Erythroblast (primary cell): ENCODE results near the gene SLC24A3.

ENCODE experiments used
- GATA1 ChIP-seq: IDR thresholded peaks from 2 replicates; pipeline ENCODE4 v1.6.1; 2011; ENCODE audit warnings: low read depth, mild to moderate bottlenecking, control low read depth, low read length, moderate library complexity
- POLR2A ChIP-seq: IDR thresholded peaks from 2 replicates; pipeline ENCODE4 v1.6.1; 2011; ENCODE audit warnings: mild to moderate bottlenecking, low read length

DNA sequence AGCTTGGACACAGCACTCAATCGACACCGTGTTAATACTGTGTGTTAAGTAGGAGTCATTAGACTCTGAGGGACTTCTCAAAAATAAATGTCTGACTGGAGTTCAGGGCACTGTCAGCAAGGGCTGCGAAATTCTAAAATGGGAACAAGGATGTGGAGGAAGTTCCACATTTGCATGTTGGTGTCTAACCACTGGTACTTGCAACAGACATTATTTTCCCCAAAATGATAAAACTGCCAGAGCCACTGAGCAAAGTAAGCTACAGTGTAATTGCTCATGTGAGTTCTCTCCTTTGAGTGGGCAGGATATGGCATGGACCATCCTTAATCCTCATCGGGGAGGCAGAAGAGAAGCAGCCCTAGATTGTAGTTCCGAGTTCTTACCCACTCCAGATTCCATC lies 215.9 kb downstream of the SLC24A3 start:
- TF ChIP-seq POLR2A (no peak), GATA1 (no peak)
